ENCODE measurements around the gene FOLR2. TPM values are rescaled to one million over a fixed set of nuclear protein-coding genes. Genes with fewer than 3 reads are reported as not detected.

The FOLR2 gene
- total RNA-seq, 1 experiment from 2014 or later, result not detected

GRCh38 chr11:72250661-72251464 is 34.3 kb downstream of the FOLR2 start:
- POLR2A ChIA-PET, result no interaction called here
- CTCF ChIA-PET, result no interaction called here
- intact Hi-C loops (cut with micrococcal nuclease; ENCODE audit: unreplicated experiment) (no loop called here), in situ Hi-C loops (cut with HindIII; ENCODE audit: low pct_unique_long_range_greater_than_20kb, low sequenced_read_pairs) (no loop called here)
- no TSS peak for BruUV-seq (replicated peaks)
- TF ChIP-seq SIN3A (IDR thresholded peaks at IDR 0.05; ENCODE audit: borderline replicate concordance, insufficient read depth, low read depth, low read length), result no peak
- TF ChIP-seq TCF7L2 (IDR thresholded peaks at IDR 0.05; ENCODE audit: low read depth, low read length), result no peak
- TF ChIP-seq CTCF (IDR thresholded peaks at IDR 0.05), result no peak
- H3K4me1 ChIP-seq (ENCODE audit: control insufficient read depth, insufficient read depth, low read length), result no peaks in the 10 kb centered on the region
- H3K27me3 ChIP-seq (ENCODE audit: control insufficient read depth, insufficient read depth, low read length), result peaks cover 14% of the 10 kb centered on the region
- no peak for ATAC-seq
- no peaks in the 10 kb centered on the region for H3K9me3 ChIP-seq (ENCODE audit: control insufficient read depth, insufficient read depth, low read depth, low read length)
- DNase-seq (ENCODE audit: low read depth, low spot score), result no peak
- H3K4me3 ChIP-seq (ENCODE audit: low read depth in 2 of 2, low read length in 2 of 2), result no peak overlapping the region
- H3K36me3 ChIP-seq (ENCODE audit: control insufficient read depth, insufficient read depth, low read length), result no peaks in the 10 kb centered on the region
- H3K27ac ChIP-seq (ENCODE audit: low read length), result no peak overlapping the region

- Histone ChIP-seq H3K27ac (ENCODE audit: low read length) (no peak overlapping the region), H3K4me1 (ENCODE audit: control insufficient read depth, insufficient read depth, low read length) (no peaks in the 10 kb centered on the region), H3K27me3 (ENCODE audit: control insufficient read depth, insufficient read depth, low read length) (peaks cover 14% of the 10 kb centered on the region), H3K4me3 (ENCODE audit: low read depth in 2 of 2, low read length in 2 of 2) (no peak overlapping the region), H3K9me3 (ENCODE audit: control insufficient read depth, insufficient read depth, low read depth, low read length) (no peaks in the 10 kb centered on the region), H3K36me3 (ENCODE audit: control insufficient read depth, insufficient read depth, low read length) (no peaks in the 10 kb centered on the region)
- ChIA-PET POLR2A (interaction anchor here (0.7 kb wide), 1 partner anchor 16 kb away, joined by 3 read pairs; no protein-coding TSS in a partner anchor), CTCF (no interaction called here)
- DNase-seq (ENCODE audit: low read depth, low spot score) (no peak), ATAC-seq (no peak)
- no peak for TF ChIP-seq SIN3A (IDR thresholded peaks at IDR 0.05; ENCODE audit: borderline replicate concordance, insufficient read depth, low read depth, low read length)
- TF ChIP-seq CTCF (IDR thresholded peaks at IDR 0.05), result no peak
- TF ChIP-seq TCF7L2 (IDR thresholded peaks at IDR 0.05; ENCODE audit: low read depth, low read length), result no peak
- no peak for TF ChIP-seq REST (IDR thresholded peaks at IDR 0.05; ENCODE audit: insufficient read depth in 1 of 2, low read depth in 2 of 2, low read length in 1 of 2)
- no peak for TF ChIP-seq POLR2AphosphoS5 (IDR thresholded peaks at IDR 0.05; ENCODE audit: low read depth, low read length)
- intact Hi-C loops (cut with micrococcal nuclease; ENCODE audit: unreplicated experiment), result no loop called here
- in situ Hi-C loops (cut with HindIII; ENCODE audit: low pct_unique_long_range_greater_than_20kb, low sequenced_read_pairs), result no loop called here
- no TSS peak for BruUV-seq (replicated peaks)
These were observed 35.0 kb downstream of the FOLR2 start for GRCh38 chr11:72251614-72252013.

Measured in Panc1 (cell line).